ENCODE results near the gene SGIP1. TPM values are rescaled to one million over a fixed set of nuclear protein-coding genes. Genes with fewer than 3 reads are reported as not detected.

The SGIP1 gene
- polyA plus RNA-seq, 1 of the 3 experiments (the other 2 are of a cell fraction) = 15.5 TPM

- peak overlapping the region; percentile 8 to 16; a peak in 2 of 4 replicates for H3K27ac ChIP-seq (ENCODE audit: low read depth in 2 of 2, low read length in 1 of 2)
- H3K79me2 ChIP-seq (ENCODE audit: insufficient read depth) = no peaks in the 10 kb centered on the region
- H4K20me1 ChIP-seq (ENCODE audit: insufficient read depth) = no peaks in the 10 kb centered on the region
- no peak for DNase-seq
- no peak overlapping the region for H2AFZ ChIP-seq (ENCODE audit: low read depth)
- peaks cover 20% of the 10 kb centered on the region for H3F3A ChIP-seq (replicated peaks; ENCODE audit: insufficient read depth)
- ChIA-PET CTCF (interaction anchor here (1.0 to 1.7 kb wide), 2 partner anchors 8 to 41 kb away, joined by 3 to 6 read pairs; no protein-coding TSS in a partner anchor), POLR2A (no interaction called here)
- H3K4me3 ChIP-seq (ENCODE audit: low read depth in 2 of 2, low read length in 1 of 2) = no peak overlapping the region
- H3K9ac ChIP-seq = no peak overlapping the region
- peaks cover 0 to 3% of the 10 kb centered on the region in 2 experiments; a peak in 2 of 4 replicates for H3K4me1 ChIP-seq (ENCODE audit: control insufficient read depth in 1 of 2, insufficient read depth in 2 of 2, low read depth in 1 of 2, low read length in 1 of 2)
- H3K36me3 ChIP-seq (replicated peaks in 1 of 2; ENCODE audit: control insufficient read depth in 1 of 2, insufficient read depth in 2 of 2, low read length in 1 of 2) = peaks cover 5 to 79% of the 10 kb centered on the region in 2 experiments
- no peak overlapping the region for H3K4me2 ChIP-seq
- TF ChIP-seq MEF2A (IDR thresholded peaks at IDR 0.05; ENCODE audit: borderline replicate concordance, low read depth) = no peak
- TF ChIP-seq FOXJ3 (CRISPR knock-in tag; IDR thresholded peaks at IDR 0.05) = no peak
- TF ChIP-seq, protein P1, sequence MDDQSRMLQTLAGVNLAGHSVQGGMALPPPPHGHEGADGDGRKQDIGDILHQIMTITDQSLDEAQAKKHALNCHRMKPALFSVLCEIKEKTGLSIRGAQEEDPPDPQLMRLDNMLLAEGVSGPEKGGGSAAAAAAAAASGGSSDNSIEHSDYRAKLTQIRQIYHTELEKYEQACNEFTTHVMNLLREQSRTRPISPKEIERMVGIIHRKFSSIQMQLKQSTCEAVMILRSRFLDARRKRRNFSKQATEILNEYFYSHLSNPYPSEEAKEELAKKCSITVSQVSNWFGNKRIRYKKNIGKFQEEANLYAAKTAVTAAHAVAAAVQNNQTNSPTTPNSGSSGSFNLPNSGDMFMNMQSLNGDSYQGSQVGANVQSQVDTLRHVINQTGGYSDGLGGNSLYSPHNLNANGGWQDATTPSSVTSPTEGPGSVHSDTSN (IDR thresholded peaks at IDR 0.05) = no peak
- no peak for TF ChIP-seq SMC3 (IDR thresholded peaks at IDR 0.05; ENCODE audit: low read depth, low read length)
- no peak for TF ChIP-seq RAD21 (IDR thresholded peaks at IDR 0.05; ENCODE audit: low read length)
- H3K9me3 ChIP-seq = no peaks in the 10 kb centered on the region
- H3K9me2 ChIP-seq = no peaks in the 10 kb centered on the region
- H3K27me3 ChIP-seq (ENCODE audit: insufficient read depth) = no peaks in the 10 kb centered on the region
Measured at GRCh38 chr1:66685265-66685664, 151.3 kb downstream of the SGIP1 start.

DNA sequence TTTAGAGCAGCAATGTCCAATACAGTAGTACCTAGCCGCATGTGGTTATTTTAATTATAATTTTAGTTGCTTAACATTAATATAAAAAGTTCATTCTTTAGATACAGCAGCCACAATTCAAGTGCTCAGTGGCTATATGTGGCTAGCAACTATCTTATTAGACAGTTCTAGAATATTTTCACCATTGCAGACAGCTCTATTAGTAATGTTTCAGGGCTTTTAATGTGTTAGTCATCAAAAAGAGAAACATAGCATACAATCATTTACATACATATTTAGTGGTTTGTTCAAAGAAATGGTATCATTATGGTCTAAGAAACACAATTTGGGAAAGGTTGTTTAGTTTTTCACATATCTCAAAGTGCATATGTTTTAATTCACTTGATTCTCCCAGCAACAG, 151.7 kb downstream of the SGIP1 start:
- TF ChIP-seq FOSL2 (IDR thresholded peaks at IDR 0.05; ENCODE audit: borderline replicate concordance, low read depth) (no peak), YY1 (IDR thresholded peaks at IDR 0.05; ENCODE audit: low read depth) (no peak), GATA2 (CRISPR knock-in tag; IDR thresholded peaks at IDR 0.05) (no peak), FOXM1 (IDR thresholded peaks at IDR 0.05; ENCODE audit: low read depth) (no peak), JUND (IDR thresholded peaks at IDR 0.05) (no peak), CHD2 (IDR thresholded peaks at IDR 0.05; ENCODE audit: low read length, partially characterized antibody) (no peak), SMC3 (IDR thresholded peaks at IDR 0.05; ENCODE audit: low read depth, low read length) (no peak), RCOR1 (IDR thresholded peaks at IDR 0.05; ENCODE audit: low read length) (no peak)
- TF ChIP-seq, protein P1 (IDR thresholded peaks at IDR 0.05) = no peak
- TF ChIP-seq, protein P2, sequence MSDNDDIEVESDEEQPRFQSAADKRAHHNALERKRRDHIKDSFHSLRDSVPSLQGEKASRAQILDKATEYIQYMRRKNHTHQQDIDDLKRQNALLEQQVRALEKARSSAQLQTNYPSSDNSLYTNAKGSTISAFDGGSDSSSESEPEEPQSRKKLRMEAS (IDR thresholded peaks at IDR 0.05; ENCODE audit: low read depth) = no peak
- Histone ChIP-seq H3K9me2 (no peaks in the 10 kb centered on the region), H3K4me2 (no peak overlapping the region), H3K27ac (ENCODE audit: low read depth in 2 of 2, low read length in 1 of 2) (peak overlapping the region; percentile 16 to 23; a peak in 3 of 4 replicates), H3K4me3 (ENCODE audit: low read depth in 2 of 2, low read length in 1 of 2) (no peak overlapping the region), H3F3A (replicated peaks; ENCODE audit: insufficient read depth) (peaks cover 20% of the 10 kb centered on the region), H3K79me2 (ENCODE audit: insufficient read depth) (no peaks in the 10 kb centered on the region), H3K36me3 (replicated peaks in 1 of 2; ENCODE audit: control insufficient read depth in 1 of 2, insufficient read depth in 2 of 2, low read length in 1 of 2) (peaks cover 1 to 79% of the 10 kb centered on the region in 2 experiments), H4K20me1 (ENCODE audit: insufficient read depth) (no peaks in the 10 kb centered on the region), H3K27me3 (ENCODE audit: insufficient read depth) (no peaks in the 10 kb centered on the region), H3K4me1 (ENCODE audit: control insufficient read depth in 1 of 2, insufficient read depth in 2 of 2, low read depth in 1 of 2, low read length in 1 of 2) (peaks cover 0 to 3% of the 10 kb centered on the region in 2 experiments; a peak in 2 of 4 replicates), H3K9ac (no peak overlapping the region), H3K9me3 (no peaks in the 10 kb centered on the region), H2AFZ (ENCODE audit: low read depth) (no peak overlapping the region)
- no peak for DNase-seq
- 94% methylated on average over 1 of the region's 1 CpG for WGBS (ENCODE audit: low lambda C conversion rate)
- CTCF ChIA-PET = no interaction called here
- POLR2A ChIA-PET = no interaction called here

All from SK-N-SH (cell line).